Measurements from ENCODE around the gene NECTIN2. TPM values are rescaled to one million over a fixed set of nuclear protein-coding genes. Genes with fewer than 3 reads are reported as not detected.

Gene NECTIN2
- total RNA-seq, 1 experiment from 2014 or later, result 96.3 TPM

GRCh38 chr19:44894052-44894400, 47.9 kb downstream of the NECTIN2 start:
- Histone ChIP-seq H3K27ac (ENCODE audit: low read depth, low read length) (no peak overlapping the region), H3K79me2 (ENCODE audit: insufficient read depth, low read length) (peaks cover 74% of the 10 kb centered on the region), H3K9ac (ENCODE audit: low read length) (no peak overlapping the region), H3K9me3 (ENCODE audit: control insufficient read depth in 1 of 2, insufficient read depth in 1 of 2, low read depth in 1 of 2, low read length in 2 of 2) (no peaks in the 10 kb centered on the region), H3K4me1 (ENCODE audit: control insufficient read depth in 1 of 2, insufficient read depth in 2 of 2, low read length in 2 of 2) (peaks cover 12 to 20% of the 10 kb centered on the region in 2 experiments), H3K4me3 (replicated peaks in 1 of 2; ENCODE audit: low read depth in 1 of 2, low read length in 2 of 2) (no peak overlapping the region), H3K36me3 (ENCODE audit: control insufficient read depth in 1 of 2, insufficient read depth in 2 of 2, low read length in 2 of 2) (peaks cover 19 to 64% of the 10 kb centered on the region in 2 experiments), H4K20me1 (ENCODE audit: insufficient read depth) (peaks cover 6% of the 10 kb centered on the region; the same call in 1 of the 2 replicates), H3K27me3 (ENCODE audit: insufficient read depth, low read length) (no peaks in the 10 kb centered on the region), H2AFZ (ENCODE audit: low read depth, low read length, poor library complexity, severe bottlenecking) (no peak overlapping the region), H3K4me2 (ENCODE audit: low read length) (no peak overlapping the region), H3K9me2 (ENCODE audit: insufficient read depth) (no peaks in the 10 kb centered on the region)
- ATAC-seq (no peak), DNase-seq (ENCODE audit: low read depth, low spot score) (no peak)
- RAD21 ChIA-PET (ENCODE audit: low non-redundant PET in 1 of 2, low total read pairs in 2 of 2, uncharacterized antibody in 2 of 2, unreplicated experiment in 2 of 2), result no interaction called here
- TF ChIP-seq, protein P1, sequence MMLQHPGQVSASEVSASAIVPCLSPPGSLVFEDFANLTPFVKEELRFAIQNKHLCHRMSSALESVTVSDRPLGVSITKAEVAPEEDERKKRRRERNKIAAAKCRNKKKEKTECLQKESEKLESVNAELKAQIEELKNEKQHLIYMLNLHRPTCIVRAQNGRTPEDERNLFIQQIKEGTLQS (IDR thresholded peaks at IDR 0.05), result no peak
- TF ChIP-seq SRF (IDR thresholded peaks at IDR 0.05; ENCODE audit: low read depth) (no peak), SIN3A (IDR thresholded peaks at IDR 0.05; ENCODE audit: low read depth) (no peak), POLR2A (IDR thresholded peaks at IDR 0.05; ENCODE audit: borderline replicate concordance, extremely low read depth, insufficient read depth, insufficient read length) (no peak), JUND (IDR thresholded peaks at IDR 0.05) (no peak)
- TF ChIP-seq, protein P2, sequence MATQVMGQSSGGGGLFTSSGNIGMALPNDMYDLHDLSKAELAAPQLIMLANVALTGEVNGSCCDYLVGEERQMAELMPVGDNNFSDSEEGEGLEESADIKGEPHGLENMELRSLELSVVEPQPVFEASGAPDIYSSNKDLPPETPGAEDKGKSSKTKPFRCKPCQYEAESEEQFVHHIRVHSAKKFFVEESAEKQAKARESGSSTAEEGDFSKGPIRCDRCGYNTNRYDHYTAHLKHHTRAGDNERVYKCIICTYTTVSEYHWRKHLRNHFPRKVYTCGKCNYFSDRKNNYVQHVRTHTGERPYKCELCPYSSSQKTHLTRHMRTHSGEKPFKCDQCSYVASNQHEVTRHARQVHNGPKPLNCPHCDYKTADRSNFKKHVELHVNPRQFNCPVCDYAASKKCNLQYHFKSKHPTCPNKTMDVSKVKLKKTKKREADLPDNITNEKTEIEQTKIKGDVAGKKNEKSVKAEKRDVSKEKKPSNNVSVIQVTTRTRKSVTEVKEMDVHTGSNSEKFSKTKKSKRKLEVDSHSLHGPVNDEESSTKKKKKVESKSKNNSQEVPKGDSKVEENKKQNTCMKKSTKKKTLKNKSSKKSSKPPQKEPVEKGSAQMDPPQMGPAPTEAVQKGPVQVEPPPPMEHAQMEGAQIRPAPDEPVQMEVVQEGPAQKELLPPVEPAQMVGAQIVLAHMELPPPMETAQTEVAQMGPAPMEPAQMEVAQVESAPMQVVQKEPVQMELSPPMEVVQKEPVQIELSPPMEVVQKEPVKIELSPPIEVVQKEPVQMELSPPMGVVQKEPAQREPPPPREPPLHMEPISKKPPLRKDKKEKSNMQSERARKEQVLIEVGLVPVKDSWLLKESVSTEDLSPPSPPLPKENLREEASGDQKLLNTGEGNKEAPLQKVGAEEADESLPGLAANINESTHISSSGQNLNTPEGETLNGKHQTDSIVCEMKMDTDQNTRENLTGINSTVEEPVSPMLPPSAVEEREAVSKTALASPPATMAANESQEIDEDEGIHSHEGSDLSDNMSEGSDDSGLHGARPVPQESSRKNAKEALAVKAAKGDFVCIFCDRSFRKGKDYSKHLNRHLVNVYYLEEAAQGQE (IDR thresholded peaks at IDR 0.05; ENCODE audit: low read depth), result no peak
- no TSS peak for BruUV-seq (replicated peaks)
- CTCF ChIA-PET, result no interaction called here
- POLR2A ChIA-PET, result interaction anchor here (0.7 kb wide), 1 partner anchor 17 kb away, joined by 3 read pairs; no protein-coding TSS in a partner anchor
- intact Hi-C loops (cut with micrococcal nuclease), result no loop called here

- no peak overlapping the region for H3K27ac ChIP-seq (ENCODE audit: low read depth, low read length)
- no peak overlapping the region for H2AFZ ChIP-seq (ENCODE audit: low read depth, low read length, poor library complexity, severe bottlenecking)
- peaks cover 82% of the 10 kb centered on the region for H3K79me2 ChIP-seq (ENCODE audit: insufficient read depth, low read length)
- H3K4me3 ChIP-seq (replicated peaks in 1 of 2; ENCODE audit: low read depth in 1 of 2, low read length in 2 of 2), result no peak overlapping the region
- H3K9me3 ChIP-seq (ENCODE audit: control insufficient read depth in 1 of 2, insufficient read depth in 1 of 2, low read depth in 1 of 2, low read length in 2 of 2), result no peaks in the 10 kb centered on the region
- H3K27me3 ChIP-seq (ENCODE audit: insufficient read depth, low read length), result no peaks in the 10 kb centered on the region
- H3K9ac ChIP-seq (ENCODE audit: low read length), result no peak overlapping the region
- no peak for ATAC-seq
- no peaks in the 10 kb centered on the region for H3K9me2 ChIP-seq (ENCODE audit: insufficient read depth)
- ChIA-PET CTCF (no interaction called here), POLR2A (no interaction called here), RAD21 (ENCODE audit: low non-redundant PET in 1 of 2, low total read pairs in 2 of 2, uncharacterized antibody in 2 of 2, unreplicated experiment in 2 of 2) (no interaction called here)
- intact Hi-C loops (cut with micrococcal nuclease), result no loop called here
- TF ChIP-seq CEBPB (IDR thresholded peaks at IDR 0.05; ENCODE audit: low read depth) (no peak), ZFX (IDR thresholded peaks at IDR 0.05) (no peak)
- peaks cover 5 to 13% of the 10 kb centered on the region in 2 experiments for H3K4me1 ChIP-seq (ENCODE audit: control insufficient read depth in 1 of 2, insufficient read depth in 2 of 2, low read length in 2 of 2)
- H3K4me2 ChIP-seq (ENCODE audit: low read length), result no peak overlapping the region
- no TSS peak for BruUV-seq (replicated peaks)
- peaks cover 6% of the 10 kb centered on the region; the same call in 1 of the 2 replicates for H4K20me1 ChIP-seq (ENCODE audit: insufficient read depth)
- DNase-seq (ENCODE audit: low read depth, low spot score), result no peak
- H3K36me3 ChIP-seq (ENCODE audit: control insufficient read depth in 1 of 2, insufficient read depth in 2 of 2, low read length in 2 of 2), result peaks cover 21 to 70% of the 10 kb centered on the region in 2 experiments
Observed at GRCh38 chr19:44894946-44895345, 48.8 kb downstream of the NECTIN2 start.
